Lower lobe of right lung (tissue), 2 donors: ENCODE measurements around the gene ENC1. TPM values are rescaled to one million over a fixed set of nuclear protein-coding genes. Genes with fewer than 3 reads are reported as not detected.

Source experiments
- ATAC-seq, 2 donors: fragments of 200-7000 bp; cut with Tn5 transposase; one replicate each; pipeline ENCODE4 v1.9.1; 2020 to 2022; ENCODE audit warnings: mild to moderate bottlenecking in 2 of 2, moderate library complexity in 2 of 2
- DNase-seq: peaks from one replicate; pipeline ENCODE4 v3.0.0-alpha.2; 2020
- H3K27ac ChIP-seq: fragments of 200-600 bp; one replicate; pipeline ENCODE4 v1.8.0; 2022
- H3K27me3 ChIP-seq: fragments of 200-600 bp; one replicate; pipeline ENCODE4 v1.8.0; 2022; ENCODE audit warnings: low read depth
- H3K36me3 ChIP-seq: fragments of 200-600 bp; one replicate; pipeline ENCODE4 v1.8.0; 2022; ENCODE audit warnings: mild to moderate bottlenecking
- H3K4me1 ChIP-seq: fragments of 200-600 bp; one replicate; pipeline ENCODE4 v1.8.0; 2022
- H3K4me3 ChIP-seq: fragments of 200-600 bp; one replicate; pipeline ENCODE4 v1.8.0; 2022; ENCODE audit warnings: mild to moderate bottlenecking
- H3K9me3 ChIP-seq: fragments of 200-600 bp; one replicate; pipeline ENCODE4 v1.8.0; 2022
- intact Hi-C: fragments of 100-400 bp; cut with DNase I; formaldehyde crosslinking; loops from one replicate; pipeline ENCODE4 v1.11.0; 2022
- total RNA-seq: library from RNA; stranded (reverse); fragmentation: NEBNext Ultra II Directional; extraction: Animal tissue kit (Norgen Biotek cat#: 25700); gene quantifications from one replicate; pipeline ENCODE4 v1.2.1, GENCODE V29; 2021
- TF ChIP-seq, protein P1 (sequence below): fragments of 200-600 bp; IDR thresholded peaks from one replicate; pipeline ENCODE4 v1.8.0; 2022; ENCODE audit warnings: antibody characterized with exemption, mild to moderate bottlenecking
- donor health status: DM: no; HTN: yes; CAD: no; lungs with severe emphysema.

ENC1 gene
- total RNA-seq, 1 donor from 2014 or later, result 18.8 TPM

DNA sequence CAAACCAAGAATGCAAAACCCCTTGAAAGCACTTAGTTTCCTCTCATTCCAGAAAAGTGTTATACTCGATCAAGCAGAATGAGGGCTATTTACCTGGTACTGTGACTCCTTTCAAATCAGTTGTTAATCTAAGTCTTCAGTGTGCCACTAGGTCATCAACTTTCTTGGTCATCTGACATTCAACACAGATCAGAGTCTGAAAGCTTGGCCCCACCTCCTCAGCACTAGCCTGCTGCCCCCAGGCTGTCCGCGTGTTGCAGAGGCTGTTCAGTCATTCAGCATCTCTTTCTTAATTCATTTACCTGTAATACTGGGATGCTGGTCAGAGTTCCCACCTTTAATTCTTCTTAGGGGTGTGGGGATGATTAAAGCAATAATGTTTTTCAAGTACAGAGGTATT is 28.5 kb downstream of the ENC1 start:
- H3K9me3 ChIP-seq, result no peaks in the 10 kb centered on the region
- intact Hi-C loops, result no loop called here
- no peaks in the 10 kb centered on the region for H3K27me3 ChIP-seq
- ATAC-seq (no peak), DNase-seq (no peak)
- TF ChIP-seq, protein P1, sequence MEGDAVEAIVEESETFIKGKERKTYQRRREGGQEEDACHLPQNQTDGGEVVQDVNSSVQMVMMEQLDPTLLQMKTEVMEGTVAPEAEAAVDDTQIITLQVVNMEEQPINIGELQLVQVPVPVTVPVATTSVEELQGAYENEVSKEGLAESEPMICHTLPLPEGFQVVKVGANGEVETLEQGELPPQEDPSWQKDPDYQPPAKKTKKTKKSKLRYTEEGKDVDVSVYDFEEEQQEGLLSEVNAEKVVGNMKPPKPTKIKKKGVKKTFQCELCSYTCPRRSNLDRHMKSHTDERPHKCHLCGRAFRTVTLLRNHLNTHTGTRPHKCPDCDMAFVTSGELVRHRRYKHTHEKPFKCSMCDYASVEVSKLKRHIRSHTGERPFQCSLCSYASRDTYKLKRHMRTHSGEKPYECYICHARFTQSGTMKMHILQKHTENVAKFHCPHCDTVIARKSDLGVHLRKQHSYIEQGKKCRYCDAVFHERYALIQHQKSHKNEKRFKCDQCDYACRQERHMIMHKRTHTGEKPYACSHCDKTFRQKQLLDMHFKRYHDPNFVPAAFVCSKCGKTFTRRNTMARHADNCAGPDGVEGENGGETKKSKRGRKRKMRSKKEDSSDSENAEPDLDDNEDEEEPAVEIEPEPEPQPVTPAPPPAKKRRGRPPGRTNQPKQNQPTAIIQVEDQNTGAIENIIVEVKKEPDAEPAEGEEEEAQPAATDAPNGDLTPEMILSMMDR, result no peak
- no peak overlapping the region for H3K27ac ChIP-seq
- H3K4me1 ChIP-seq, result no peaks in the 10 kb centered on the region
- no peak overlapping the region for H3K4me3 ChIP-seq
- no peaks in the 10 kb centered on the region for H3K36me3 ChIP-seq

GRCh38 chr5:74608736-74609601 is 31.6 kb downstream of the ENC1 start:
- no peaks in the 10 kb centered on the region for H3K9me3 ChIP-seq
- no peak for ATAC-seq
- intact Hi-C loops, result no loop called here

DNA sequence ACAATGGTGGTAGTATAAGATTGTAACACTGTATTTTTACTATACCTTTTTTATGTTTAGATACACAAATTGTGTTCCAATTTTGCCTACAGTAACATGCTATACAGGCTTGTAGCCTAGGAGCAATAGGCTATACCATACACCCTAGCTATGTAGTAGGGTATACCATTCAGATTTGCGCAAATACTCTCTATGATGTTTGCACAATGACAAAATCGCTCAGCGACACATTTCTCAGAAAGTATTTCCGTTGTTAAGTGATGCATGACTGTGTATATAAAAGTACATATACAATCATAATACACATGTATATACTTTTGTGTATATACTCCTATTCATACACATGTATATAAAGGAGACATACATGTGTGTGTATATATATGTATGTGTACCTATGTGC is 34.8 kb downstream of the ENC1 start:
- TF ChIP-seq, protein P1, result no peak
- intact Hi-C loops, result no loop called here
- no peaks in the 10 kb centered on the region for H3K27me3 ChIP-seq
- ATAC-seq, result no peak
- H3K27ac ChIP-seq, result no peak overlapping the region
- H3K36me3 ChIP-seq, result no peaks in the 10 kb centered on the region
- no peak overlapping the region for H3K4me3 ChIP-seq
- no peaks in the 10 kb centered on the region for H3K9me3 ChIP-seq
- DNase-seq, result no peak
- H3K4me1 ChIP-seq, result no peaks in the 10 kb centered on the region

More at GRCh38 chr5:74608736-74609601, 31.6 kb downstream of the ENC1 start:
- Histone ChIP-seq H3K4me1 (no peaks in the 10 kb centered on the region), H3K27ac (no peak overlapping the region), H3K4me3 (no peak overlapping the region), H3K27me3 (no peaks in the 10 kb centered on the region), H3K36me3 (no peaks in the 10 kb centered on the region)
- TF ChIP-seq, protein P1, result no peak
- no peak for DNase-seq

DNA sequence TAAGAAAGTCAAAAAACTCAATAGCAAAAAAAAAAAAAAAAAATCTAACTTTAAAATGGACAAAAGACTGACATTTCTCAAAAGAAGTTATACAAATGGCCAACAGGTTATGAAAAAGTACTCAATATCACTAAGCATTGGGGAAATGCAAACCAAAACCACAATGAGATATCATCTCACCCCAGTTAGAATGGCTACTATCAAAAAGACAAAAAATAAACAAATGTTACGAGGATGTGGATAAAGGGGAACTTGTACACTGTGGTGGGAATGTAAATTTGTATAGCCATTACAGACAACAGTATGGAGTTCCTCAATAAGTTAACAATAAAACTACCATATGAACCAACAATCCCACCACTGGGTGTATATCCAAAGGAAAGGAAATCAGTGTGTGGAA is 37.2 kb downstream of the ENC1 start:
- intact Hi-C loops, result no loop called here

GRCh38 chr5:74599148-74599547 is 41.4 kb downstream of the ENC1 start:
- intact Hi-C loops, result no loop called here
- ATAC-seq, result peak; percentile 58 to 80
- no peaks in the 10 kb centered on the region for H3K27me3 ChIP-seq

More for the DNA sequence above, 37.2 kb downstream of the ENC1 start:
- Histone ChIP-seq H3K4me1 (no peaks in the 10 kb centered on the region), H3K4me3 (no peak overlapping the region), H3K27me3 (no peaks in the 10 kb centered on the region), H3K9me3 (no peaks in the 10 kb centered on the region), H3K36me3 (no peaks in the 10 kb centered on the region), H3K27ac (no peak overlapping the region)
- no peak for DNase-seq
- TF ChIP-seq, protein P1, result no peak
- ATAC-seq, result no peak

More at GRCh38 chr5:74599148-74599547, 41.4 kb downstream of the ENC1 start:
- Histone ChIP-seq H3K27ac (no peak overlapping the region), H3K36me3 (no peaks in the 10 kb centered on the region), H3K9me3 (no peaks in the 10 kb centered on the region), H3K4me1 (peaks cover 13% of the 10 kb centered on the region), H3K4me3 (no peak overlapping the region)
- no peak for DNase-seq
- TF ChIP-seq, protein P1, result no peak
